Keratinocyte (primary cell): Measurements from ENCODE around the gene SRSF5. TPM values are rescaled to one million over a fixed set of nuclear protein-coding genes. Genes with fewer than 3 reads are reported as not detected.

ENCODE experiments used
- DNase-seq: peaks from one replicate; pipeline ENCODE4 v3.0.0-alpha.2; 2011; ENCODE audit warnings: low read depth, missing footprints, low spot score
- FAIRE-seq: peaks from 2 replicates; lab custom pipeline; 2011; peaks lifted over from hg19 to GRCh38; lab: Jason Lieb, UNC
- H2AFZ ChIP-seq: 2 replicates; pipeline ENCODE4 v1.6.0; 2012; ENCODE audit warnings: low read length, control low read depth, inconsistent platforms; ENCODE audit not compliant: control insufficient read depth
- H3K27ac ChIP-seq: 2 replicates; pipeline ENCODE4 v1.5.1; 2011; ENCODE audit warnings: low read length; ENCODE audit not compliant: control insufficient read depth, insufficient read depth
- H3K27me3 ChIP-seq: 3 replicates; pipeline ENCODE4 v1.6.0; 2011; ENCODE audit warnings: low read length; ENCODE audit not compliant: control insufficient read depth, insufficient read depth; ENCODE audit errors: extremely low read depth
- H3K36me3 ChIP-seq, 2 experiments: 2 replicates in 1 of 2; 3 replicates in 1 of 2; pipeline ENCODE4 v1.5.1; 2011; ENCODE audit warnings: low read length in 2 of 2, mild to moderate bottlenecking in 1 of 2; ENCODE audit not compliant: control insufficient read depth in 2 of 2, insufficient read depth in 2 of 2; ENCODE audit errors: extremely low read depth in 1 of 2
- H3K4me1 ChIP-seq: 3 replicates; pipeline ENCODE4 v1.5.1; 2011; ENCODE audit warnings: low read length; ENCODE audit not compliant: control insufficient read depth, insufficient read depth; ENCODE audit errors: extremely low read depth
- H3K4me2 ChIP-seq: 3 replicates; pipeline ENCODE4 v1.6.0; 2011; ENCODE audit warnings: low read depth, low read length; ENCODE audit not compliant: control insufficient read depth, insufficient read depth; ENCODE audit errors: extremely low read depth
- H3K4me3 ChIP-seq, 3 experiments: fragments of 200-600 bp in 1 of 3; sonication (generic) in 1 of 3; 2 replicates in 2 of 3; 3 replicates in 1 of 3; pipeline ENCODE4 v1.5.1; 2011 to 2016; ENCODE audit warnings: low read length in 3 of 3, mild to moderate bottlenecking in 3 of 3, control low read depth in 2 of 3, inconsistent platforms in 1 of 3, low read depth in 1 of 3, mixed read lengths in 1 of 3, mixed run types in 1 of 3, moderate library complexity in 1 of 3; ENCODE audit not compliant: control insufficient read depth in 2 of 3, insufficient read depth in 2 of 3; ENCODE audit errors: extremely low read depth in 1 of 3
- H3K79me2 ChIP-seq: 2 replicates; pipeline ENCODE4 v1.6.0; 2012; ENCODE audit warnings: low read length; ENCODE audit not compliant: control insufficient read depth, insufficient read depth
- H3K9ac ChIP-seq: 3 replicates; pipeline ENCODE4 v1.6.0; 2011; ENCODE audit warnings: low read length; ENCODE audit not compliant: control insufficient read depth, insufficient read depth; ENCODE audit errors: extremely low read depth
- H3K9me1 ChIP-seq: 3 replicates; pipeline ENCODE4 v1.6.0; 2011; ENCODE audit warnings: low read length; ENCODE audit not compliant: control insufficient read depth, insufficient read depth; ENCODE audit errors: extremely low read depth
- H3K9me3 ChIP-seq: 2 replicates; pipeline ENCODE4 v1.5.1; 2012; ENCODE audit warnings: low read depth, low read length; ENCODE audit not compliant: control insufficient read depth
- H4K20me1 ChIP-seq: 3 replicates; pipeline ENCODE4 v1.6.0; 2011; ENCODE audit warnings: low read length; ENCODE audit not compliant: control insufficient read depth, insufficient read depth; ENCODE audit errors: extremely low read depth
- EZH2 ChIP-seq: IDR thresholded peaks from one replicate; pipeline ENCODE4 v1.6.1; 2012; ENCODE audit warnings: inconsistent platforms, mild to moderate bottlenecking, low read length, moderate library complexity
- dilution Hi-C: fragments of 300-500 bp; cut with MboI; formaldehyde crosslinking; loops from one replicate; pipeline ENCODE4 v1.7.0; 2020; ENCODE audit warnings: low sequenced_read_pairs; ENCODE audit not compliant: extremely low pct_ligation_motif_present
- polyA plus RNA-seq, 5 experiments: library from polyadenylated mRNA; depleted of rRNA in 3 of 5; stranded (reverse) in 3 of 5; stranded (forward) in 1 of 5; unstranded in 1 of 5; fragments of >200 nt; gene quantifications; 1 replicate in 1 of 5; 2 replicates in 3 of 5; 3 replicates in 1 of 5; pipeline versions ENCODE4 v1.2.1 to v1.2.3, GENCODE V29; 2011 to 2012; ENCODE audit warnings: missing spikeins in 2 of 5, low read depth in 1 of 5, low replicate concordance in 1 of 5
- TF ChIP-seq, protein P1 (sequence below), 3 experiments: IDR thresholded peaks in 1 of 3; conservative IDR thresholded peaks in 1 of 3; optimal IDR thresholded peaks in 1 of 3; 2 replicates in 2 of 3; 3 replicates in 1 of 3; pipeline versions ENCODE3 to v1.5.1; 2011; ENCODE audit warnings: low read length in 3 of 3, mild to moderate bottlenecking in 3 of 3, moderate library complexity in 2 of 3, control low read depth in 1 of 3, inconsistent platforms in 1 of 3; ENCODE audit not compliant: insufficient read depth in 2 of 3; ENCODE audit errors: extremely low read depth in 1 of 3

SRSF5 gene
- polyA plus RNA-seq, 1 donor (not counting 4 experiments of a cell fraction or from before 2014, with no cell fraction given), result 292 TPM

DNA sequence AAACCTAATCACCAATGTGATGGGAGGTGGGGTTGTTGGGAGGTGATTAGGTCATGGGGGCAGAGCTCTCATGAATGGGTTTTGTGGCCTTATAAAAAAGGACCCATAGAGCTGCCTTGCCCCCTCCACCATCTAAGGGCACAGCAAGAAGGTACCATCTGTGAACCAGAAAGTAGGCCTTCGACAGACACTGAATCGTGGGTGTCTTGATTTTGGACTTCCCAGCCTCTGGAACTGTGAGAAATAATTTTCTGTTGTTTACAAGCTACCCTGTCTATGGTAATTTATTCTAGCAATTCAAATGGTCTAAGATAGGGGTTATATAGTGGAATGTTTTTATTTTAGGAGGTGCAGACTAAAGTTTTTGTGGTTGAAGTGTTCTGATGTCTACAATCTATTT, 38.0 kb downstream of the SRSF5 start:
- H3K27ac ChIP-seq, result no peak overlapping the region
- dilution Hi-C loops, result no loop called here
- no peaks in the 10 kb centered on the region for H3K4me1 ChIP-seq
- no peaks in the 10 kb centered on the region for H3K79me2 ChIP-seq
- TF ChIP-seq, protein P1, sequence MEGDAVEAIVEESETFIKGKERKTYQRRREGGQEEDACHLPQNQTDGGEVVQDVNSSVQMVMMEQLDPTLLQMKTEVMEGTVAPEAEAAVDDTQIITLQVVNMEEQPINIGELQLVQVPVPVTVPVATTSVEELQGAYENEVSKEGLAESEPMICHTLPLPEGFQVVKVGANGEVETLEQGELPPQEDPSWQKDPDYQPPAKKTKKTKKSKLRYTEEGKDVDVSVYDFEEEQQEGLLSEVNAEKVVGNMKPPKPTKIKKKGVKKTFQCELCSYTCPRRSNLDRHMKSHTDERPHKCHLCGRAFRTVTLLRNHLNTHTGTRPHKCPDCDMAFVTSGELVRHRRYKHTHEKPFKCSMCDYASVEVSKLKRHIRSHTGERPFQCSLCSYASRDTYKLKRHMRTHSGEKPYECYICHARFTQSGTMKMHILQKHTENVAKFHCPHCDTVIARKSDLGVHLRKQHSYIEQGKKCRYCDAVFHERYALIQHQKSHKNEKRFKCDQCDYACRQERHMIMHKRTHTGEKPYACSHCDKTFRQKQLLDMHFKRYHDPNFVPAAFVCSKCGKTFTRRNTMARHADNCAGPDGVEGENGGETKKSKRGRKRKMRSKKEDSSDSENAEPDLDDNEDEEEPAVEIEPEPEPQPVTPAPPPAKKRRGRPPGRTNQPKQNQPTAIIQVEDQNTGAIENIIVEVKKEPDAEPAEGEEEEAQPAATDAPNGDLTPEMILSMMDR (optimal IDR thresholded peaks at IDR 0.05 in 1 of 3, IDR thresholded peaks at IDR 0.05 in 1 of 3, conservative IDR thresholded peaks at IDR 0.05 in 1 of 3; ENCODE audit: extremely low read depth in 1 of 3, insufficient read depth in 2 of 3, low read length in 3 of 3), result no peak
- no peak for TF ChIP-seq EZH2
- H3K4me2 ChIP-seq, result no peak overlapping the region
- no peaks in the 10 kb centered on the region for H3K9me3 ChIP-seq
- FAIRE-seq, result no peak
- H3K4me3 ChIP-seq, result no peak overlapping the region
- no peak for DNase-seq
- H4K20me1 ChIP-seq, result no peaks in the 10 kb centered on the region
- H3K9me1 ChIP-seq, result no peaks in the 10 kb centered on the region
- no peak overlapping the region for H3K9ac ChIP-seq
- H3K27me3 ChIP-seq, result no peaks in the 10 kb centered on the region
- no peak overlapping the region for H2AFZ ChIP-seq
- no peaks in the 10 kb centered on the region for H3K36me3 ChIP-seq

DNA sequence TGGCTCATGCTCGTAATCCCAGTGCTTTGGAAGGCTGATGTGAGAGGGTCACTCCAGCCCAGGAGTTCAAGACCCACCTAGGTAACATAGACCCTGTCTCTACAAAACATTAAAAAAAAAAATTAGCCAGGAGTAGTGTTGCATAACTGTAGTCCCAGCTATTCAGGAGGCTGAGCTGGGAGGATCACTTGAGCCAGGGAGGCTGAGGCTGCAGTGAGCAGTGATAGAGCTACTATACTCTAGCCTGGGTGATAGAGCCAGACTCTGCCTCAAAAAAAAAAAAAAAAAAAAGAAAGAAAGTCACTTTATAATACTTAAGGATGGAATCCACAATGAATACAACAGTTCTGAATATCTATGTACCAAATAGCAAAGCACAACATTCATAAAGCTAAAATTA, 40.2 kb downstream of the SRSF5 start:
- no peaks in the 10 kb centered on the region for H3K36me3 ChIP-seq
- no peaks in the 10 kb centered on the region for H3K9me3 ChIP-seq
- no peak overlapping the region for H3K27ac ChIP-seq
- no peaks in the 10 kb centered on the region for H4K20me1 ChIP-seq
- H3K79me2 ChIP-seq, result no peaks in the 10 kb centered on the region
- no peak overlapping the region for H3K4me3 ChIP-seq
- no peak overlapping the region for H3K9ac ChIP-seq
- FAIRE-seq (no peak), DNase-seq (no peak)
- TF ChIP-seq, protein P1 (optimal IDR thresholded peaks at IDR 0.05 in 1 of 3, IDR thresholded peaks at IDR 0.05 in 1 of 3, conservative IDR thresholded peaks at IDR 0.05 in 1 of 3; ENCODE audit: extremely low read depth in 1 of 3, insufficient read depth in 2 of 3, low read length in 3 of 3), result no peak
- TF ChIP-seq EZH2, result no peak
- H3K4me2 ChIP-seq, result no peak overlapping the region
- no peaks in the 10 kb centered on the region for H3K27me3 ChIP-seq
- no peaks in the 10 kb centered on the region for H3K9me1 ChIP-seq
- dilution Hi-C loops, result no loop called here
- H3K4me1 ChIP-seq, result no peaks in the 10 kb centered on the region
- H2AFZ ChIP-seq, result no peak overlapping the region
